GM21447 (cell line): ENCODE results near the gene LHX4.

Experiments
- ATAC-seq: cut with Tn5 transposase; IDR thresholded peaks from one replicate; pipeline ENCODE4 v1.9.1; 2021; ENCODE audit not compliant: unreplicated experiment

The LHX4 gene

GRCh38 chr1:180294711-180295110, 64.6 kb downstream of the LHX4 start:
- ATAC-seq = no peak

- ATAC-seq = no peak
Observed at GRCh38 chr1:180295999-180296398, 65.9 kb downstream of the LHX4 start.

GRCh38 chr1:180299479-180300221, 69.6 kb downstream of the LHX4 start:
- ATAC-seq = no peak

GRCh38 chr1:180301135-180301742, 71.2 kb downstream of the LHX4 start:
- ATAC-seq = no peak

- ATAC-seq = no peak
Observed at GRCh38 chr1:180309338-180309737, 79.3 kb downstream of the LHX4 start.

GRCh38 chr1:180310095-180310494, 80.0 kb downstream of the LHX4 start:
- no peak for ATAC-seq

- no peak for ATAC-seq
Observed at GRCh38 chr1:180311011-180311730, 81.1 kb downstream of the LHX4 start.

- ATAC-seq = no peak
Observed at GRCh38 chr1:180312926-180313325, 82.9 kb downstream of the LHX4 start.

- no peak for ATAC-seq
Observed at GRCh38 chr1:180327089-180327488, 97.0 kb downstream of the LHX4 start.
